Kidney capillary endothelial cell (primary cell): ENCODE results near the gene TMEM91.

Experiments used
- DNase-seq: peaks from one replicate; pipeline ENCODE4 v3.0.0-alpha.2; 2018; ENCODE audit warnings: low spot score

Gene TMEM91

DNA sequence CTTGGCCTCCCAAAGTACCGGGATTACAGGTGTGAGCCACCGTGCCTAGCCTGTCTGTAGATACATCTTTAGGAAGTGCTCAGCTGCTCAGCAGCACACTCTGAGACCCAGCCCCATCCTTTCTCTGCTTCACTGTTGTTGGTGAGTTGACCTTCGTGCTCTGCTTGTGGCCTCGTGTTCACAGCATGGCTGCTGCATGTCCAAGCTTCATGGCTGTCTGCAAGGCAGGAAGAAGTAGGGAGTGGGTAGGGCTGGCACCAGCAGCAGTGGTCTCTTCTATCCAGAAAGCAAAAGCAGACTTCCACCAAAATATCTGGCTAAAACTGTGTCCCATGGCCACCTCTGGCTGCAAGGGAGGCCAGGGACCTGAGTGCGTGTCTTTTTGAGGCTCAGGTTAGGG lies 36.6 kb downstream of the TMEM91 start:
- no peak for DNase-seq

GRCh38 chr19:41413947-41414346 lies 37.6 kb downstream of the TMEM91 start:
- DNase-seq, result no peak

GRCh38 chr19:41414461-41414860 lies 38.1 kb downstream of the TMEM91 start:
- no peak for DNase-seq

DNA sequence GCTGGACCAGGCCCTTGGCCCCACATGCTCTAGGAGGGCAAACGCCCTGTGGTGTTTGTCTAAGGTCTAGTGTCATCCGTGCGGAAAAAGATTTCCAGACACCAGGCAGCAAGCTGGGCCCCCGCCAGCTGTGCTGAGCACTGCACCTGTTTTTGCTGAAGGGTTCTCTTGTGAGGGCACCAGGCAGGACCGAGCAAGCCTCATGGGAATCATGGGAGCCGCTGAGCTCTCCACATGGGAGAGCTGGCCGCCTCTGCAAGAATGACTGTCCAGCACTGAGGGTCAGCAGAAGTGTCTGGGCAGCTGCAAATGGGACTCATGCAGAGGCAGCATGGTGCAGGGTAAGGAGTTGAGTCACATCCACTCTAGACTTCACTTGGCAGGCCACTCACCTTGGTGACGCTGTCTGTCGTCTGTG lies 38.8 kb downstream of the TMEM91 start:
- no peak for DNase-seq

GRCh38 chr19:41416194-41416674 lies 39.9 kb downstream of the TMEM91 start:
- no peak for DNase-seq

DNA sequence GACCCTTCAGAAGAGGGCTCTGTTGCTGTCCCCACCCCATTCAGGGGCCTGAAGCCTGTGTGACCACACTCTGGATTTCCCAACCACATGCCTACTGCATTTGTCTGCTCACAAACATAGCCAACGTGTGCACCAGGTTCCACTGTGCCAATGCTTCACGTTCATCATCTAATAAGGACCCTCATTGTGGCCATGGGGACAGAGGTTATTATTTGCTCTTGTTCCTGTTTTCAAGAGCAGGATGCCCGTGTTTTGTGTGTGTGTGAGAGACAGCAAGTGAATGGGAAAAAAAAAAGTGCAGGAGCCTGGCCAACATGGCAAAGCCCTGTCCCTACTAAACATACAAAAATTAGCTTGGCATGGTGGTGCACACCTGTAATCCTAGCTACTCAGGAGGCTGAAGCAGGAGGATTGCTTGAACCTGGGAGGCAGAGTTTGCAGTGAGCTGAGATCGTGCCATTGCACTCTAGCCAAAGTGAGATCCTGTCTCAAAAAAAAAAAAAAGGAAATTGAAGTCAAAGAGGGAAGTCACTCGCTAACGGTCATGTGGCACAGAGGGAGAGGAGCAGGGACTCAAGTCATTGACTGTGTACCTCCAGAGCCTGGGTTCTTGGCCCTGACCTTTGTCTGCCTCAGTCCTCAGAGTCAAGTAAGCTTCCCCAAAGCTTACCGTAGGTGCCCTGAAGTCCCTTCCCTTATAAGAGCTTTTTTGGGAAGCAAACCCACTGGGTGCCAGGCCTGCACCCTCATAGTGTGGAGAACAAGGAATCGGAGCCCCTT lies 44.0 kb downstream of the TMEM91 start:
- no peak for DNase-seq

GRCh38 chr19:41421314-41421713 lies 45.0 kb downstream of the TMEM91 start:
- DNase-seq, result no peak

DNA sequence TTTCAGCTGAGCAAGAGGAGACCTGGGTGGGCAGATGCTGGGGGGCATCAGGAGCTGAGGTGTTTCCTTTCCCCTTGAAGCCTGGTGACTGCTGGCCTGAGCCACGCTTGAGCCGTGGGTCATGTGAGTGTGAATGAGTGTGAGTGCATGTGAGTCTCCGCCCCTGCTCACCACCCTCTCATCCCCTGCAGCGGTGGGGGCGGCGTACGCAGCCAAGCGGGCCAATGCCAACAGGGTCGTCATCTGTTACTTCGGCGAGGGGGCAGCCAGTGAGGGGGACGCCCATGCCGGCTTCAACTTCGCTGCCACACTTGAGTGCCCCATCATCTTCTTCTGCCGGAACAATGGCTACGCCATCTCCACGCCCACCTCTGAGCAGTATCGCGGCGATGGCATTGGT lies 45.6 kb downstream of the TMEM91 start:
- DNase-seq, result no peak

GRCh38 chr19:41422456-41422855 lies 46.1 kb downstream of the TMEM91 start:
- DNase-seq, result no peak

GRCh38 chr19:41422955-41423354 lies 46.6 kb downstream of the TMEM91 start:
- DNase-seq, result no peak

DNA sequence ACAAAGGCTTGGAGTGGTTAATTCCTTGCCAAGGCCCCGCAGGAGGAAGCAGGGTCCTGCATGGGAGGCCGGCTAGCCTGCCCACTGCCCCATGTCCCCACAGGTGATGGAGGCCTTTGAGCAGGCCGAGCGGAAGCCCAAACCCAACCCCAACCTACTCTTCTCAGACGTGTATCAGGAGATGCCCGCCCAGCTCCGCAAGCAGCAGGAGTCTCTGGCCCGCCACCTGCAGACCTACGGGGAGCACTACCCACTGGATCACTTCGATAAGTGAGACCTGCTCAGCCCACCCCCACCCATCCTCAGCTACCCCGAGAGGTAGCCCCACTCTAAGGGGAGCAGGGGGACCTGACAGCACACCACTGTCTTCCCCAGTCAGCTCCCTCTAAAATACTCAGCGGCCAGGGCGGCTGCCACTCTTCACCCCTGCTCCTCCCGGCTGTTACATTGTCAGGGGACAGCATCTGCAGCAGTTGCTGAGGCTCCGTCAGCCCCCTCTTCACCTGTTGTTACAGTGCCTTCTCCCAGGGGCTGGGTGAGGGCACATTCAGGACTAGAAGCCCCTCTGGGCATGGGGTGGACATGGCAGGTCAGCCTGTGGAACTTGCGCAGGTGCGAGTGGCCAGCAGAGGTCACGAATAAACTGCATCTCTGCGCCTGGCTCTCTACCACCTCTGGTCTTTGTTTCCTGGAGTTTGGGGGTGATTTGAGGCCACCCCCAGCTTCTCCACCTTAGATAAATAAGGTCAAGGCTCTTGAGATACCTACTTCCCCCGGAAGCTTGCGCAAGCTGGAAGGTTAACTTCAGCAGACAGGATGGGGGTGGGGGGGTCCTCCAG lies 48.2 kb downstream of the TMEM91 start:
- DNase-seq, result no peak

- no peak for DNase-seq
Observed at GRCh38 chr19:41425174-41426115, 49.1 kb downstream of the TMEM91 start.

- no peak for DNase-seq
Observed at GRCh38 chr19:41426116-41426841, 49.9 kb downstream of the TMEM91 start.

GRCh38 chr19:41426952-41427646 lies 50.8 kb downstream of the TMEM91 start, which contains the start of gene B3GNT8:
Gene B3GNT8, minus strand, starts transcription at chr19:41427374. Its CDS starts 596 bp downstream, at chr19:41426778.
- DNase-seq, result no peak

DNA sequence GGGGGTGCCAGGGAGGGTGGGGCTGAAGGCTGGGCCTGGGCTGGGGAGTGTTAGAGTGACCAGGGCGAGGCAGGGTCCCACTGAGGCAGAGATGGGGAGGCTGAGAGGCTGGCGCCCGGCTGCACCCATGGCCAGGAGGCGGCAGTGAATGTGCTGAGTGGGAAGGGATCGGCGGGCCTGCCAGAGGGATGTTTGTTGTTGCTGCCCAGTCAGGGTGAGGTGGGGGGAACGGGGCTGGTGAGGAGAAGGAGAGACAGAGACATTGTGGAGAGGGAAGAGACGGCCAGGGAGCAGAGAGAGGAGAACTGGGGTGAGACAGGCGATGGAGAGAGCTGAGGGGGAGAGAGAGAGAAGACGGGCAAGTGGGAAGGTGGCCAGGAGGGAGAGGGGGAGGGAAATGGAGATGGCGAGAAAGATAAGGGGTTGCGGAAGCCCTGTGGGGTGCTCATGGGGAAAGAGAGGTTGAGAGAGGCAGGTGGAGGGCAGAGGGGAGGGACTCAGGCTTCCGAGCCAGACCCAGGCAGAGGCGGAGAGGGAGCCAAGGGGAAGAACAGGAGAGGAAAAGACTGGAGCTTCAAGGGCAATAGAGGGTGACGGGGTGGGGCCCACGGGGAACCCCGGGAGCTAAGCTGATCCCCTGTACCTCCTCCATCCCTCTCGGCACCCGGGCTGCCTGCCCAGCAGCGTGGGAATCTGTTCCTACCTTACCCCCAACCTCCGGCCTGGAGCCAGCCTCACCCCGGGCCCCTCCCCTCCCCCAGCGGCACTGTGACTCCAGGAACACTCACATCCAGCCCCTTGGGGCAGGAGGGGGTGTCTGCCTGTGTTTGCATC lies 51.5 kb downstream of the TMEM91 start:
- no peak for DNase-seq

DNA sequence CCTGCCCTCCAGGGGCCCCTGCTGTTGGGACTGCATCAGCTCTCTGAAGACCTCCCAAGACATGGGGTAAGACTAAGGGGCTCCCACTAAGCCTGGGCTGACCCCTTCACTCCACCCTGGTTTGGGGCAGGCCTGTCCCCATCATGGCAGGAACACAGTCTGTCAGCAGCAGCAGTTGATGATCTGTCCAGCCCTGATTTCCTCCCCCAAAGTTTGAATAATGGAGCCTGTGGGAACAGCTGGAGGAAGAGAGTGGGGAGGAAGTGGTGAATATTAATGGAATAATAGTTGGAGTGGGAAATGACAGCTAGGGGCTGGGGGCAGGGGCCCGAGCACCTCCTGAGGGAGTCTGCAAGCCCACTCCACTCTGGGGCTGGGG lies 52.1 kb downstream of the TMEM91 start:
- DNase-seq, result no peak

DNA sequence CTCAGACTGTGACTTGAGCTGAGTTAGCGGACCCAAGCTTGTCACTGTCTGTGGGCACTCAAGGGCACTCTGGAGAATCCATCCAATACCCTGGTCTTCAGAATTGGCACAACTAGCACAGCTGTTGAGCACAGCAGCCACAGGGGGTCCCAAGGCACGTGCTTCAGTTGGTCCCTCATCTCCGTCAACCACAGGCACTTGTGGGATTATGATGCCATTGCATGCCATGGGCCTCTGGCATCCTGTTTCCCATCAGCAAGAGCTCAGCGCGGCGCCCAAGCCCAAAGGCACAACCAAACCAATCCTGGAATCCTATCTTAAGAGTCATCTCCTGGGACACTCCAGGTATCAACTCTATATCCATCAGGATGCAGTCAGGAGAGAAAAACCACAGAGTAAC lies 54.6 kb downstream of the TMEM91 start:
- DNase-seq, result no peak

- no peak for DNase-seq
Observed at GRCh38 chr19:41431426-41432386, 55.4 kb downstream of the TMEM91 start.

- no peak for DNase-seq
Observed at GRCh38 chr19:41433171-41433570, 56.8 kb downstream of the TMEM91 start.
